ENCODE data around the gene COL18A1.

The COL18A1 gene

DNA sequence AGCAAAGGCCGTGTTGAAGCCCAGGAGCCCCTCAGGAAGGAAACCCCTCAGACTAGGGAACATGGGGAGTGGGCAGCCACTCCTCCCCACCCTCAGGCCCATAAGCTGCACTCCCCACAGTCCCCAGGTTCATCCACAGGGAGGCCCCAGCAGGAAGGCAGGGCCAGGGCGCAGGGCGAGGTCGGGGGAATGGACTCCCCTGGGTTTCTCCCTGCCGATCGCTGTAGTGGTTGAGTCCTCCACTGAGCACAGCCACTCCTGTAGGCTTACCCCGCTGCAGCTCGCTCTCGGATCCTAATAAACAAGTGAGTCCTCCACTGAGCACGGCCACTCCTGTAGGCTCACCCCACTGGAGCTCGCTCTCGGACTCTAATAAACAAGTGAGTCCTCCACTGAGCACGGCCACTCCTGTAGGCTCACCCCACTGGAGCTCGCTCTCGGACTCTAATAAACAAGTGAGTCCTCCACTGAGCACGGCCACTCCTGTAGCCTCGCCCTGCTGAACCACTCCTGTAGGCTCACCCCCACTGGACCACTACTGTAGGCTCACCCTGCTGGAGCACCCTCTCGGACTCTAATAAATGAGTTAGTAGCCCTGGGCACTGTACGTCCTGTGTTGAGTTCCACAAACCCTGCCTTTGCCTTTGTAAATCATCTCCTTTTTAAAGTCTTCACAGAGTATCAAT is 16.2 kb upstream of the COL18A1 start:
- H3K4me3 ChIP-seq (ENCODE audit: low read depth, low read length), result no peak overlapping the region
- TF ChIP-seq, protein P1, sequence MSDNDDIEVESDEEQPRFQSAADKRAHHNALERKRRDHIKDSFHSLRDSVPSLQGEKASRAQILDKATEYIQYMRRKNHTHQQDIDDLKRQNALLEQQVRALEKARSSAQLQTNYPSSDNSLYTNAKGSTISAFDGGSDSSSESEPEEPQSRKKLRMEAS (IDR thresholded peaks at IDR 0.05; ENCODE audit: low read depth, low read length), result no peak
- TF ChIP-seq, protein P2, sequence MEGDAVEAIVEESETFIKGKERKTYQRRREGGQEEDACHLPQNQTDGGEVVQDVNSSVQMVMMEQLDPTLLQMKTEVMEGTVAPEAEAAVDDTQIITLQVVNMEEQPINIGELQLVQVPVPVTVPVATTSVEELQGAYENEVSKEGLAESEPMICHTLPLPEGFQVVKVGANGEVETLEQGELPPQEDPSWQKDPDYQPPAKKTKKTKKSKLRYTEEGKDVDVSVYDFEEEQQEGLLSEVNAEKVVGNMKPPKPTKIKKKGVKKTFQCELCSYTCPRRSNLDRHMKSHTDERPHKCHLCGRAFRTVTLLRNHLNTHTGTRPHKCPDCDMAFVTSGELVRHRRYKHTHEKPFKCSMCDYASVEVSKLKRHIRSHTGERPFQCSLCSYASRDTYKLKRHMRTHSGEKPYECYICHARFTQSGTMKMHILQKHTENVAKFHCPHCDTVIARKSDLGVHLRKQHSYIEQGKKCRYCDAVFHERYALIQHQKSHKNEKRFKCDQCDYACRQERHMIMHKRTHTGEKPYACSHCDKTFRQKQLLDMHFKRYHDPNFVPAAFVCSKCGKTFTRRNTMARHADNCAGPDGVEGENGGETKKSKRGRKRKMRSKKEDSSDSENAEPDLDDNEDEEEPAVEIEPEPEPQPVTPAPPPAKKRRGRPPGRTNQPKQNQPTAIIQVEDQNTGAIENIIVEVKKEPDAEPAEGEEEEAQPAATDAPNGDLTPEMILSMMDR (IDR thresholded peaks at IDR 0.05; ENCODE audit: low read depth, low read length), result no peak
- no peak for DNase-seq (ENCODE audit: low read depth)

DNA sequence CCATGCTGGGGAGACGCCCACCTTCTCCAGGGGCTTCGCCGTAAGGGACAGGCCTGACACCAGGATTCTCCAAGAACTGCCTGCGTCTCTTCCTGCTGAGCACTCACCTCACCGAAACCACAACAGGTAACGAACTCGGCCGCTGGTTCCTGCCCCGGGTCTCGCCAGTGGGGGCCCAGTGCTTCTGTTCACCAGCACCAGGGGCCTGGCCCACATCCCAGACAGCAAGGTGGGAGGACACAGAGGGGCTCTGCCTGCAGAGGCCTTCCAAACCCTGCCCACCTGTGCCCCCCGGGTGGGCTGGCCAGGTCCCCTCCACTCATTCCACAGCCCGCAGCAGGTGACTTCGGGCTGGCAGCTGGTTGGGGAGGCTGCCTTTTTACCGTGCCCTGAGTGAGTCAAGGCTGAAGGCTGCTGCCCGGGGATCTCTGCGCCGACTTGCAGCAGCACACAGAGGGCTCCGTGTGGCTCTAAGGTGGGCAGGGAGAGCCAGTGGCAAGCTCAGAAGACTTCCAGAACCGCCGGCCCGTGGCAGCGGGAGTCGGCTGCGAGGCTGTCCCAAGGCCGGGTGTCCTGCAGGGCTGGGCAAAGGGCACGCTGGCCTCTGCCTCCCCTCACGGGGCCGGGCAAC is 14.7 kb upstream of the COL18A1 start:
- DNase-seq (ENCODE audit: low read depth), result no peak
- TF ChIP-seq, protein P2 (IDR thresholded peaks at IDR 0.05; ENCODE audit: low read depth, low read length), result no peak
- TF ChIP-seq, protein P1 (IDR thresholded peaks at IDR 0.05; ENCODE audit: low read depth, low read length), result no peak
- TF ChIP-seq MYC (IDR thresholded peaks at IDR 0.05; ENCODE audit: low read depth, low read length) (no peak), POLR2A (IDR thresholded peaks at IDR 0.05; ENCODE audit: extremely low read depth, insufficient read length) (no peak)
- no peak overlapping the region for H3K4me3 ChIP-seq (ENCODE audit: low read depth, low read length)

DNA sequence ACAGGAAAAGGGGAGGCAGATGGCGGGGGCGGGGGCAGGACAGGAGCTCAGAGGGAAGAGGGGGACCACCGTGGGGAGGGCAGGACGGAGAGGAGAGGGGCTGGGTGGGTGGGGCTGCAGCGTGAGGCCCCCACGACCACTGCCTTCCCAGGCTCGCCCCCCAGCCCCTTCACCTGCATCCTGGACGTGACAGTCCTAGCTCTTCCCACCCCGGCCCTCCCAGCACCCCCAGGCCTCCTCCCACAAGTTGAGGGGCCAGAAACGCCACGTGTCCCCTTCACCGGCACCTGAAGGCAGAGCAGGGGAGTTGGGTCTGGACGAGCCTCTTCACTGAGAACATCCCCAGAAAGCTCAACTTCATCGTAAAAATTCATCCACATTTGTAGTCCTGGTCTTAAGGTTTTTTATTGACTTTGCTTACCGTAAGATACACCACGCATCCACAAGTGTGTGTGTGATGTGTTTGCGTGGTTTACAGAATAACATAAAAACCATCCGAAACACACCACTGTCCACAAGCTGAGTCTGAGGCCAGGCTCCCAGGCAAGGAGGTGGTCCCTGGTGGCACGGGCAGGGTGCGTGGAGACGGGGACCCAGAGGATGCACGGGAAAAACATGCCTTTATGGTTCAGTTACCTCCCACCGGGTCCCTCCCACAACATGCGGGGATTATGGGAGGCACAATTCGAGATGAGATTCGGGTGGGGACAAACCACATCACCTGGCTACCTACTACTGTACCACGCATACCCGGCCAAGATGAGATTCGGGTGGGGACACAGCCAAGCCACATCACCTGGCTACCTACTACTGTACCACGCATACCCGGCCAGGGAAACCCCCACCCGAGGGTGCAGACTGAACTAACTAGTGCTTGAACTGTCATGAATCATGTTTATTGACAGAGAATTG is 13.9 kb upstream of the COL18A1 start:
- DNase-seq (ENCODE audit: low read depth), result no peak
- no peak overlapping the region for H3K4me3 ChIP-seq (ENCODE audit: low read depth, low read length)
- TF ChIP-seq, protein P2 (IDR thresholded peaks at IDR 0.05; ENCODE audit: low read depth, low read length), result no peak
- TF ChIP-seq, protein P1 (IDR thresholded peaks at IDR 0.05; ENCODE audit: low read depth, low read length), result no peak
- TF ChIP-seq MYC (IDR thresholded peaks at IDR 0.05; ENCODE audit: low read depth, low read length) (no peak), POLR2A (IDR thresholded peaks at IDR 0.05; ENCODE audit: extremely low read depth, insufficient read length) (no peak)

DNA sequence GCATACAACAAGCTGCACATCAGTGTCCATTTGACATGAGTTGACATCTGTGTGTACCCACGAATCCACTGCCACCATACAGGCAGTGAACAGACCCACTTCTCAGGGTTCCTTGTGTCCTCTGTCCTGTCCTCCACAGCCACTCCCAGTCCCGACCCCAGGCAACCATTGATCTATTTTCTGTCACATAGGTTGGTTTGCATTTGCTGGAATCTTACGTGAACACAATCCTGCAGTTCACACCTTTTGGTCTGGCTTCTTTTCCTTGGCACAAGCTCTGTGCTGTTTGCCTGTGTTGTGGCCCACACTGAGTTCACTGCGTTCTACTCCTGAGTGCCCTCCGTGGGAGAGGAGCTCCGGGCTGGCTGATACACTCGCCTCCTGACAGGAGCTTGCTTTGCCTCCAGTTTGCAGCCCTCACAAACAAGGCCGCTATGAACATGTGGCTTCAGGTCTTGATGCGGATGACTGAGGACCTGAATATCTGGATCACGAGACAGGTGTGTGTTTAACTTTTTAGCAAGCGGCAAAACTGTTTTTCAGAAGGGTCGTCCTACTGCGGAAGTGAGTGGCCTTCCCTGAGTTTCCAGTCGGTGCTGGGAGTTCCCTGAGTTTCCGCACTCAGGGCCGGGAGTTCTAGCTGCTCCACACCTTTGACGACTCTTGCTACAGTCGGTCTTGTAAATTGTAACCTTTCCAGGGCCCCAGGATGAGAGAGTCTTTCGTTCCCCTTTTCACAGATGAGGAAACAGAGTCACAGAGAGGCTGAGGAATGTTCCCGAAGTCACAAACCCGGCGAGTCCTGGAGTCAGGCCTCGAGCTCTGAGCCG is 13.0 kb upstream of the COL18A1 start:
- TF ChIP-seq POLR2A (IDR thresholded peaks at IDR 0.05; ENCODE audit: extremely low read depth, insufficient read length) (no peak), MYC (IDR thresholded peaks at IDR 0.05; ENCODE audit: low read depth, low read length) (no peak)
- TF ChIP-seq, protein P2 (IDR thresholded peaks at IDR 0.05; ENCODE audit: low read depth, low read length), result no peak
- TF ChIP-seq, protein P1 (IDR thresholded peaks at IDR 0.05; ENCODE audit: low read depth, low read length), result no peak
- DNase-seq (ENCODE audit: low read depth), result no peak

DNA sequence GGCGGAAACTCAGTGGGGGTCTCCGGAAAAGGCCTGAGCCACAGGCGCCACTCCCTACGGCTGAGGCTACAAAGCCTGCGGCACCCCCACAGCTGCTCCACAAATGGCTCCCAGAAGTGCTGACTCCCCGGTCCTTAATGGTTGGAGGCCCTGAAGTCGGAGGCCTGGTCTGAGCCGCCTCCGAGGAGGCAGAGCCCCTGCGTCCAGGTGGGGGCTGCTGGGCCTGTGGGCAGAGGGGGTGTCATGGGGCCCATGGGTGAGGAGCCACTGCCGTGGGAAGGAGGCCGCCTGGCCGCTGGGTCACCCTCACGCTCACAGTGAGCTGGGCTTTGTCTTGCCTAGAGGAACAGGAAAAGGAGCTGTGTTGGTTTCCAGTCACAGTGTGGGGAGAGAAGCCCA is 12.4 kb upstream of the COL18A1 start:
- no peak for TF ChIP-seq POLR2A (IDR thresholded peaks at IDR 0.05; ENCODE audit: extremely low read depth, insufficient read length)
- no peak for TF ChIP-seq MYC (IDR thresholded peaks at IDR 0.05; ENCODE audit: low read depth, low read length)
- TF ChIP-seq, protein P2 (IDR thresholded peaks at IDR 0.05; ENCODE audit: low read depth, low read length), result no peak
- TF ChIP-seq, protein P1 (IDR thresholded peaks at IDR 0.05; ENCODE audit: low read depth, low read length), result no peak
- no peak for DNase-seq (ENCODE audit: low read depth)
- no peak overlapping the region for H3K4me3 ChIP-seq (ENCODE audit: low read depth, low read length)

More for the DNA sequence above, 13.0 kb upstream of the COL18A1 start:
- no peak overlapping the region for H3K4me3 ChIP-seq (ENCODE audit: low read depth, low read length)

Measured in NB4 (cell line).